GM19438 (cell line): Measurements from ENCODE around the gene YAE1.

Source experiments
- ATAC-seq: cut with Tn5 transposase; IDR thresholded peaks from one replicate; pipeline ENCODE4 v1.9.1; 2021; ENCODE audit warnings: low read depth; ENCODE audit not compliant: unreplicated experiment

The YAE1 gene

DNA sequence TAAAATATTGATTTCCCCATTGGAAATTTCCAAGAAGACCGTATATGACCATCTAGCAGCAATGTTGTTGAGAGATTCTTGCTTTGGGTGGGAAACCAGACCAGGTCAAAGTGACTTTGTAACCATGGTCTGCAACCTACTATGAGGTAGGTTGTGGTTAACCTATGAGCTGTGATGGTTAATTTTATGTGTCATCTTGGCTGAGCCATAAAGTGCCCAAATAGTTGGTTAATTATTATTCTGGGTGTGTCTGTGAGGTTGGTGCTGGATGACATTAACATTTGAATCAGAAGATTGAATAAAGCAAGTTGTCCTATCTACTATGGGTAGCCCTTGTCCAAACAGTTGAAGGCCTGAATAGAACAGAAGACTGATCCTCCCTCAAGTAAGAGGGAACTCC lies 38.9 kb downstream of the YAE1 start:
- no peak for ATAC-seq

DNA sequence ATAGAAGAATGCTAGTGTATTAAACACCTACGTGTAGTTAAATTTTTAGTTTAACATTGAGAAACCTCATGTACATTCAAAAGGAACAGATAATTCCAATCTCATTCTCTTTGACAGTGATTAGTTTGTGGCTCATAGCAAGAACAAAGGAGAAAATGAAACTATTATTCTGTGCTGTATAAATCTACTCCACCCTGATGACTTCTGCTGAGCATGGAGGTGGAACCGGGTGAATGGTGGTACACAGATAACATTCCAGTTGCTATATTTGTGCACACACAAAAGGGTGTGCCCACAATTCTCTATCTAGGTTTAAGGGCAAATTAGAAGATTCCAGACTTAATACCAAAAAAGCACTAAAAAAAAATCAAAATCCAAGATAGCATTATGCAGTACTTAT lies 40.1 kb downstream of the YAE1 start:
- no peak for ATAC-seq

GRCh38 chr7:39606941-39607340 lies 40.7 kb downstream of the YAE1 start:
- ATAC-seq = no peak

- ATAC-seq = no peak
These were observed 41.7 kb downstream of the YAE1 start for GRCh38 chr7:39607865-39608264.

DNA sequence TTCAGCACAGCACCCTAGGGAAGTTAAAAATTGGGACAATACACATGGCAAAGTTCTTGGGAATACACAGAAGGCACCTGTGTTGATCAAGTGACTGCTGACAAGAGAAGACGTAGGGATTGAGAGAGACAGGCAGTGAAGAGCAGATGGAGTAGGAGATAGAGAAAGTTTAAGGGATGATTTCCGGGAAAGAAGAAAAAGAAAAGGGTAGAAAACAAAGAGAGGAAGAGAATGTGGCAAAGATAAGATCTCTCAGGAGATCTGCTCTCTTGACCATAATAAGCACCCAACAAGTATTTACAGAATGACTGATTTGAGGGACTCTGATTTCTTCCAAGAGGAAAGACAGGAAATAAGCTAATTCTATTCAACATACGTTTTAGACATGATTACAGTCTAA lies 42.1 kb downstream of the YAE1 start:
- ATAC-seq = no peak

GRCh38 chr7:39609113-39609934 lies 43.1 kb downstream of the YAE1 start:
- no peak for ATAC-seq

DNA sequence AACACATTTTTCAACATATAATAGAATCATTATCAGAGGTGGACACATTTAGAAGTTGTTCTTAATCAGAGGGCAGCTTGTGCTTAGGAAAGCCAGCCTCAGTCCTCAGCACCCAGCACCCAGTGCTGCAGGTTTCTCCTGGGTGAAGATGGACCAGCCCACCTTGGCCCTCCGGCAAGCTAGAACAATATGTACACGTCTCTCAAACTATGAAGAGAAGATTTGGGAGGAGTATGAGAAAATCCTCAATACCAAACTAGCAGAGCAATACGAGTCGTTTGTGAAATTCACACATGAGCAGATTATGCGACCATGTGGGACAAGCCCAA lies 43.7 kb downstream of the YAE1 start:
- no peak for ATAC-seq

DNA sequence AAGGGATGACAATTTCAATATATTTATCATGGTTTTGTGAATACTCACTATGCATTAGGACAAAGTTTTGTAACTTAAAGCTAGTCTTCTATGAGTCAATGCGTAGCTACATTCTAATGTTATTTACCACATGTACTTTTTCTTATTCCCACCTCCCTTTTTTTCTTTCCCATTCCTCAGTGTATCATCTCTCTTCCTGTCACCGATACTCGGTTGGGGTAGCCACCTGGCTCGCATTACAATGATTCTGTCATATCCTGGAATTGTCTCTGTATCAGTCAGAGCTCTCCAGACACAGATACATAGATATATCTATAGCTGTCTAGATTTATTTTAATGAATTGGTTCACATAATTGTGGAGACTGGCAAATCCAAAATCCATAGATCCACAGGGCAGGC lies 47.4 kb downstream of the YAE1 start:
- ATAC-seq = no peak

- no peak for ATAC-seq
These were observed 48.1 kb downstream of the YAE1 start for GRCh38 chr7:39614299-39614698.

GRCh38 chr7:39615350-39615975 lies 49.3 kb downstream of the YAE1 start:
- no peak for ATAC-seq

DNA sequence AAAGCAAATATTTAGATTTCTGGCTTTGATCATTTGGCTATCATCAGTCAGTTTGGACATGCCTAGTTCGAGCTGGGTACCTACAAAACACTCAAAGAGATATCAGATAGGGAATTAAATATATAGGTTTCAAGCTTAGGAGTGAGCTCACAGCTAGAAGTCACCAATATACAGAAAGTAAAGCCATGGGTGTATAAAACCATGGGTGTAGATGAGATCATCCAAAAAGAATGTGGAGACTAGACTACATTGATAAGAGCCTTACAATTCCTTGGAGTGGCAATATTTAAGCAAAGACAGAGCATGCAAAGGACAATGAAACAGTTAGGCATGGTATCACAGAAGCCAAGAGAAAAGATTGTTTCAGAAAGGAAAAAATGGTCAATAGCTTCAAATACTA lies 49.9 kb downstream of the YAE1 start:
- no peak for ATAC-seq

DNA sequence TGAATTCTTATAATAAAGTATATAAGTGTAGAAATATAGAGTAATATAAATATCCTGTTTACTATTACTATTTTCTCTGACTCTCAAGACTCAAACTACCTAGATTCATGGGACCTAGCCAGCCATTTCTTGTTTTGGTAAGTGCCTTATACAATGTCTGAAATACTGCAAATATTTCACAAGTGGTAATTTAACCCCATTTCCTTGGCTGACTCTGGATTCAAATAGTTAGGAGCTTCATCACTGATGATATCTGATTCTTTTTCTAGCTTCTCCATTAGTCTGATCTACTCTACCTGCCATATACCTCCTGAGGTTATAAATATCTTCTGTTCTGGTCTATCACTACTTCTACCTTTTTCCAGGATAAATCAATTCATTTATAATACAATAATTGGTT lies 50.8 kb downstream of the YAE1 start:
- no peak for ATAC-seq

- ATAC-seq = no peak
These were observed 52.7 kb downstream of the YAE1 start for GRCh38 chr7:39618868-39619267.

DNA sequence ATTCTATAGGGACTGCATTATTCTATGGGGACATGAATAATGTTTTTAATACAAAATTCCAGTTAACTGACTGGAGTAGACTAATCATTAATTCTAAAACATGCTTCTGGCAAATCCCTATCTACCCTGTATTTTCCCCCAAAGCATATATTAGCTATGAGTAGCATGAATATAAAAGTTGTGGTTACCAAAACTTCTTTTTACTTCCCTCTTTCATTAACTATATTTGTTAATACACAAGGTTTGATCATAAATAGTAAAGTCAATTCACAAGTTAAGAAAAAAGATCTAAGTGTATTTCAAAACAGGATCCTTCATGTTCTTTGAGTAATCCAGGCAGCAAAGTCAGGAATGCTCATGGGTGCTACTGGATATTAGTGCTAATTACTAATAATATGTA lies 54.3 kb downstream of the YAE1 start:
- no peak for ATAC-seq

DNA sequence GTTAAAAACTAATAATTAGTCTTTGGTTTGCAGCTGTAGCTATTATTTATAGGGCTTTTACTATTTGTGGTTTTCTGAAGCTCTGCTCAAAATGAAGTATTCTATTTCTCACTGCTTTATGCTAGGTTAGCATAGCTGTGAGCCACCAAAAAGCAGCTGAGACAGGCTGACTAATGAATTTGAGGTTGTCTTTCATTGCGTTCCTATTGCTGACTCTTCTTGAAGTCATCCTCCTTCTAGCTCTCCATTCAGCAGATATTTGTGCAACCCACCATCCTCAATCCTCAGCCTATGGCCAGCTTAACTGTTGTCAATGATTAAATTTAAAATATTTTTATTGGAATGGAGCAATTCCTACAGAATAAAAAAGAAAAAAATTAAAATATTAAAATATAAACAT lies 55.1 kb downstream of the YAE1 start:
- no peak for ATAC-seq

DNA sequence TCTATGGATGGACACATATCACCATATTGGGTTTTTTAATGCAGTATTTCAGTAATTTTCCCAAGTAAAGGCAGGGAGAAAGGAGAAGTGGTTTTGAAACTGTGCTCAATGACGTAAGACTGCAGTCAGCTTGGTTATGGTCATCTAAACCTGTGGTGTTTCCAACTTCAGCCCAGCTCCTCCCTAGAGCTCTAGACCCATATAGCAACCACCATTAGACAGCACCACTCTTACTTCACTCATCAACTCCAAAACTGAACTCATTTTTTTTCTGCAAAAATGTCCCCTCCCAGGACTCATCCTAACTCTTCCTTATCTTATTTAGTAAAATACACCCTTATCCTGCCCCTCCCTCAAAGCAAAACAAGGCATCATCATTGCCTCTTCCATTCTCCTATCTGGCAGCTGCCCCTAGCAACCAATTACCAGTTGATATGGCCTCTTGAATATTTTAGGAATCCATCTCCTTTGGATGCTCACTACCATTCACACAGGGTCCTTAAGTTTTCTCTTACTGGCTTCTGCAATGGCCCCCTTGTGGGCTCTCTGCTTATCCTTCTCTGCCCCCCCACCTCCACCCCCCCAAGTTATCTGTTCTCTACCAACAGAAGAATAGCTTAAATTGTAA lies 55.7 kb downstream of the YAE1 start:
- ATAC-seq = no peak
